Measurements from ENCODE around the gene CD274.
"Not testable (repeated sequence)": the region's sequence is repeated elsewhere in the genome, so short reads cannot be mapped to it uniquely, and the experiment has no call there.

CD274 gene

GRCh38 chr9:5428172-5428571 is 22.2 kb upstream of the CD274 start:
- Histone ChIP-seq H3K27ac (ENCODE audit: insufficient read depth, low read depth, low read length, poor library complexity, severe bottlenecking) (no peak overlapping the region), H3K4me1 (ENCODE audit: control insufficient read depth, insufficient read depth, low read length) (no peaks in the 10 kb centered on the region), H3K4me3 (ENCODE audit: insufficient read depth, low read depth, low read length) (no peak overlapping the region), H3K27me3 (ENCODE audit: control insufficient read depth, insufficient read depth, low read length, poor library complexity, severe bottlenecking) (no peaks in the 10 kb centered on the region), H3K9me3 (ENCODE audit: control insufficient read depth, low read length) (no peaks in the 10 kb centered on the region), H3K36me3 (ENCODE audit: control insufficient read depth, insufficient read depth, low read length) (no peaks in the 10 kb centered on the region)
- WGBS, 2 experiments, result 81 to 84% methylated on average over 3 of the region's 3 CpGs

DNA sequence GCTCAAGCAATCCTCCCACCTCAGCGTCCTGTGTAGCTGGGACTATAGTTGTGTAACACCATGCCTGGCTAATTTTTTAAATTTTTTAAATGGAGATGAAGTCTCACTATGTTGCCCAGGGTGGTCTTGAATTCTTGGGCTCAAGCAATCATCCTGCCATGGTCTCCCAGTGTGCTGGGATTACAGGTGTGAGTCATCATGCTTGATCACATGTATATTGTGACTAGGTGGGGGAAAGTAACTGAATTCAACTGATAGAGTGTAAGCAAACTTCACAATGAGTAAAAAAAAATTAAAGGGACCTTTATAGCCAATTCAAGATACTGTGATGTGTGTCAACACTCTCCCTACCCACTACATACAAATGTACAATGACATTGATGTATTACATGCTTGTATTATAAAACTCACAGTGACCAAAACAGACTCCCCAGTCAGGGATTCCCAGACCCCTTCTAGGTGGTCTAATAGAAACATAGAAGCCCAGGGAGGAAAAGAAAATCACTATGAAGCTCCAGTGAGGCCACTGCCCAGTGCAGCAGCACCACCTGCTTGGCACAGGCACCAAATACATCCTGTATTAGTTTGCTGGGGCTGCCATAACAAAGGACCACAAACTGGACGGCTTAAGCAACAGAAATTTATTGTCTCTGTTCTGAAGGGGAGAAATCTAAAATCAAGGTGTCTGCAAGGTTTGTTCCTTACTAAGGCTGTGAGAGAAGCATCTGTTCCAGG is 21.4 kb upstream of the CD274 start:
- Histone ChIP-seq H3K36me3 (ENCODE audit: control insufficient read depth, insufficient read depth, low read length) (no peaks in the 10 kb centered on the region), H3K27me3 (ENCODE audit: control insufficient read depth, insufficient read depth, low read length, poor library complexity, severe bottlenecking) (no peaks in the 10 kb centered on the region), H3K4me1 (ENCODE audit: control insufficient read depth, insufficient read depth, low read length) (no peaks in the 10 kb centered on the region), H3K4me3 (ENCODE audit: insufficient read depth, low read depth, low read length) (no peak overlapping the region), H3K9me3 (ENCODE audit: control insufficient read depth, low read length) (no peaks in the 10 kb centered on the region), H3K27ac (ENCODE audit: insufficient read depth, low read depth, low read length, poor library complexity, severe bottlenecking) (no peak overlapping the region)
- 85 to 98% methylated on average over 2 of the region's 2 CpGs for WGBS, 2 experiments

- Histone ChIP-seq H3K27ac (ENCODE audit: insufficient read depth, low read depth, low read length, poor library complexity, severe bottlenecking) (no peak overlapping the region), H3K27me3 (ENCODE audit: control insufficient read depth, insufficient read depth, low read length, poor library complexity, severe bottlenecking) (no peaks in the 10 kb centered on the region), H3K4me1 (ENCODE audit: control insufficient read depth, insufficient read depth, low read length) (no peaks in the 10 kb centered on the region), H3K9me3 (ENCODE audit: control insufficient read depth, low read length) (no peaks in the 10 kb centered on the region), H3K4me3 (ENCODE audit: insufficient read depth, low read depth, low read length) (no peak overlapping the region), H3K36me3 (ENCODE audit: control insufficient read depth, insufficient read depth, low read length) (peaks cover 3% of the 10 kb centered on the region)
- WGBS, 2 experiments, result 94% methylated on average over 10 of the region's 10 CpGs
These were observed 20.3 kb upstream of the CD274 start for GRCh38 chr9:5429873-5430564.

- 89 to 95% methylated on average over 2 of the region's 3 CpGs for WGBS, 2 experiments
- no peak overlapping the region for H3K27ac ChIP-seq (ENCODE audit: insufficient read depth, low read depth, low read length, poor library complexity, severe bottlenecking)
- no peaks in the 10 kb centered on the region for H3K9me3 ChIP-seq (ENCODE audit: control insufficient read depth, low read length)
- no peaks in the 10 kb centered on the region for H3K27me3 ChIP-seq (ENCODE audit: control insufficient read depth, insufficient read depth, low read length, poor library complexity, severe bottlenecking)
- H3K36me3 ChIP-seq (ENCODE audit: control insufficient read depth, insufficient read depth, low read length), result peaks cover 4% of the 10 kb centered on the region
- no peak overlapping the region for H3K4me3 ChIP-seq (ENCODE audit: insufficient read depth, low read depth, low read length)
- H3K4me1 ChIP-seq (ENCODE audit: control insufficient read depth, insufficient read depth, low read length), result no peaks in the 10 kb centered on the region
These were observed 19.4 kb upstream of the CD274 start for GRCh38 chr9:5430912-5431311.

GRCh38 chr9:5432890-5433289 is 17.5 kb upstream of the CD274 start:
- 96 to 97% methylated on average over 24 of the region's 24 CpGs for WGBS, 2 experiments
- not testable (repeated sequence) for H3K9me3 ChIP-seq (ENCODE audit: control insufficient read depth, low read length); H3K4me3 ChIP-seq (ENCODE audit: insufficient read depth, low read depth, low read length); H3K27me3 ChIP-seq (ENCODE audit: control insufficient read depth, insufficient read depth, low read length, poor library complexity, severe bottlenecking); H3K27ac ChIP-seq (ENCODE audit: insufficient read depth, low read depth, low read length, poor library complexity, severe bottlenecking); H3K4me1 ChIP-seq (ENCODE audit: control insufficient read depth, insufficient read depth, low read length); H3K36me3 ChIP-seq (ENCODE audit: control insufficient read depth, insufficient read depth, low read length)

DNA sequence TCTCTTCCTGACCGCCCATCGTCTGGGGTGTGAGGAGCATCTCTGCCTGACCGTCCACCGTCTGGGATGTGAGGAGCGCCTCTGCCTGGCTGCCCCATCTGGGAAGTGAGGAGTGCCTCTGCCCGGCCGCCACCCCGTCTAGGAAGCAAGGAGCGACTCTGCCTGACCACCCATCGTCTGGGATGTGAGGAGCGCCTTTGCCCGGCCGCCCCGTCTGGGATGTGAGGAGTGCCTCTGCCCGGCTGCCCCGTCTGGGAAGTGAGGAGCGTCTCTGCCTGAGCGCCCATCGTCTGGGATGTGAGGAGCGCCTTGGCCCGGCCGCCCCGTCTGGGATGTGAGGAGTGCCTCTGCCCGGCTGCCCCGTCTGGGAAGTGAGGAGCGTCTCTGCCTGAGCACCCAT is 17.0 kb upstream of the CD274 start:
- WGBS, 2 experiments, result 88 to 89% methylated on average over 26 of the region's 26 CpGs
- not testable (repeated sequence) for H3K9me3 ChIP-seq (ENCODE audit: control insufficient read depth, low read length); H3K27ac ChIP-seq (ENCODE audit: insufficient read depth, low read depth, low read length, poor library complexity, severe bottlenecking); H3K4me3 ChIP-seq (ENCODE audit: insufficient read depth, low read depth, low read length); H3K27me3 ChIP-seq (ENCODE audit: control insufficient read depth, insufficient read depth, low read length, poor library complexity, severe bottlenecking); H3K36me3 ChIP-seq (ENCODE audit: control insufficient read depth, insufficient read depth, low read length); H3K4me1 ChIP-seq (ENCODE audit: control insufficient read depth, insufficient read depth, low read length)

DNA sequence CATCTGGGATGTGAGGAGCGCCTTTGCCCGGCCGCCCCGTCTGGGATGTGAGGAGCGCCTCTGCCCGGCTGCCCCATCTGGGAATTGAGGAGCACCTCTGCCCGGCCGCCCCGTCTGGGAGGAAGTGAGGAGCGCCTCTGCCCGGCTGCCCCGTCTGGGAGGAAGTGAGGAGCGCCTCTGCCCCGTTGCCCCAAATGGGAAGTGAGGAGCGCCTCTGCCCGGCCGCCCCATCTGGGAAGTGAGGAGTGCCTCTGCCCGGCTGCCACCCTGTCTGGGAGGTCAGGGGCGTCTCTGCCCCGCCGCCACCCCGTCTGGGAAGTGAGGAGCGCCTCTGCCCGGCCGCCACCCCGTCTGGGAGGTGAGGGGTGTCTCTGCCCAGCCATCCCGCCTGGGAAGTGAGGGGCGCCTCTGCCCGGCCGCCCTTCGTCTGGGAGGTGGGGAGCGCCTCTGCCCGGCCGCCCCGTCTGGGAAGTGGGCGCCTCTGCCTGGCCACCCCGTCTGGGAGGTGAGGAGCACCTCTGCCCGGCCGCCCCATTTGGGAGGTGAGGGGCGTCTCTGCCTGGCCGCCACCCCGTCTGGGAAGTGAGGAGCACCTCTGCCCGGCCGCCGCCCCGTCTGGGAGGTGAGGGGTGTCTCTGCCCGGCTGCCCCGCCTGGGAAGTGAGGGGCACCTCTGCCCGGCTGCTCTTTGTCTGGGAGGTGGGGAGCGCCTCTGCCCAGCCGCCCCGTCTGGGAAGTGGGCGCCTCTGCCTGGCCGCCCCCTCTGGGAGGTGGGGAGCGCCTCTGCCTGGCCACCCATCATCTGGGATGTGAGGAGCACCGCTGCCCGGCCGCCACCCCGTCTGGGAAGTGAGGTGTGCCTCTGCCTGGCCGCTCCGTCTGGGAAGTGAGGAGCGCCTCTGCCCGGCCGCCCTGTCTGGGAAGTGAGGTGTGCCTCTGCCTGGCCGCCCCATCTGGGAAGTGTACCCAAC is 16.2 kb upstream of the CD274 start:
- H3K4me1 ChIP-seq (ENCODE audit: control insufficient read depth, insufficient read depth, low read length); H3K4me3 ChIP-seq (ENCODE audit: insufficient read depth, low read depth, low read length); H3K27ac ChIP-seq (ENCODE audit: insufficient read depth, low read depth, low read length, poor library complexity, severe bottlenecking); H3K9me3 ChIP-seq (ENCODE audit: control insufficient read depth, low read length); H3K27me3 ChIP-seq (ENCODE audit: control insufficient read depth, insufficient read depth, low read length, poor library complexity, severe bottlenecking); H3K36me3 ChIP-seq (ENCODE audit: control insufficient read depth, insufficient read depth, low read length): not testable (repeated sequence)
- 95% methylated on average over 65 of the region's 65 CpGs for WGBS, 2 experiments

- Histone ChIP-seq H3K4me1 (ENCODE audit: control insufficient read depth, insufficient read depth, low read length) (no peaks in the 10 kb centered on the region), H3K27ac (ENCODE audit: insufficient read depth, low read depth, low read length, poor library complexity, severe bottlenecking) (no peak overlapping the region), H3K9me3 (ENCODE audit: control insufficient read depth, low read length) (no peaks in the 10 kb centered on the region), H3K36me3 (ENCODE audit: control insufficient read depth, insufficient read depth, low read length) (peaks cover 7% of the 10 kb centered on the region), H3K4me3 (ENCODE audit: insufficient read depth, low read depth, low read length) (no peak overlapping the region), H3K27me3 (ENCODE audit: control insufficient read depth, insufficient read depth, low read length, poor library complexity, severe bottlenecking) (no peaks in the 10 kb centered on the region)
- 93 to 94% methylated on average over 3 of the region's 3 CpGs for WGBS, 2 experiments
These were observed 14.4 kb upstream of the CD274 start for GRCh38 chr9:5435912-5436311.

- Histone ChIP-seq H3K27ac (ENCODE audit: insufficient read depth, low read depth, low read length, poor library complexity, severe bottlenecking) (no peak overlapping the region), H3K27me3 (ENCODE audit: control insufficient read depth, insufficient read depth, low read length, poor library complexity, severe bottlenecking) (no peaks in the 10 kb centered on the region), H3K4me3 (ENCODE audit: insufficient read depth, low read depth, low read length) (peak overlapping the region; percentile 80), H3K36me3 (ENCODE audit: control insufficient read depth, insufficient read depth, low read length) (peaks cover 7% of the 10 kb centered on the region), H3K4me1 (ENCODE audit: control insufficient read depth, insufficient read depth, low read length) (no peaks in the 10 kb centered on the region), H3K9me3 (ENCODE audit: control insufficient read depth, low read length) (no peaks in the 10 kb centered on the region)
- 96% methylated on average over 2 of the region's 2 CpGs for WGBS, 2 experiments
These were observed 13.9 kb upstream of the CD274 start for GRCh38 chr9:5436441-5436840.
